PC-3 (cell line): Measurements from ENCODE around the gene KRT83.

Source experiments
- EZH2 ChIP-seq: fragments of 300-600 bp; sonication (generic); IDR thresholded peaks from one replicate; pipeline ENCODE4 v1.6.1; 2017; ENCODE audit warnings: antibody characterized with exemption, mild to moderate bottlenecking, low read length; ENCODE audit not compliant: unreplicated experiment
- EZH2phosphoT487 ChIP-seq: fragments of 300-600 bp; sonication (generic); IDR thresholded peaks from 2 replicates; pipeline ENCODE4 v1.6.1; 2018; ENCODE audit warnings: mild to moderate bottlenecking, antibody characterized with exemption, low read length, borderline replicate concordance
- TF ChIP-seq, protein P1 (sequence below): fragments of 300-600 bp; sonication (generic); conservative IDR thresholded peaks from 2 replicates; pipeline ENCODE4 v1.5.1; 2017; ENCODE audit warnings: antibody characterized with exemption, low read depth, mild to moderate bottlenecking, low read length

DNA sequence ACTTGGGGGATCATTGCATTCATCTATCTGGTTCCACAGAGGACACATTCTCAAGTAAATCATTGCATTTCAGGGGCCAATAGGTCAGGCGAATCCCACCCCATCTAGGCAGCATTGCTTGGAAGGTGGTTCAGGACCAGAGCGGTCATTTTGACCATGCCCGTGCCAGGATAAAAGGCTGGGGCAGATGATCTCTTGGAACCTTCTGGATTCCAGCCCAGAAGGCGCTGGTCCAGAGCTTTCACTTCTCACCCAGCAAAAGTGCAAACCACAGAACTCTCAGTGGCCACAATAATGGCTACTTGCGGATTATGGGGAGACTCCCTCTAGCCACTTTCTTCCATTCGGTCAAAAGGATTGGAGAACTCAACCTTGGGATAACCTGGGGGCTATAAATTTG lies 46.7 kb upstream of the KRT83 start:
- TF ChIP-seq, protein P1, sequence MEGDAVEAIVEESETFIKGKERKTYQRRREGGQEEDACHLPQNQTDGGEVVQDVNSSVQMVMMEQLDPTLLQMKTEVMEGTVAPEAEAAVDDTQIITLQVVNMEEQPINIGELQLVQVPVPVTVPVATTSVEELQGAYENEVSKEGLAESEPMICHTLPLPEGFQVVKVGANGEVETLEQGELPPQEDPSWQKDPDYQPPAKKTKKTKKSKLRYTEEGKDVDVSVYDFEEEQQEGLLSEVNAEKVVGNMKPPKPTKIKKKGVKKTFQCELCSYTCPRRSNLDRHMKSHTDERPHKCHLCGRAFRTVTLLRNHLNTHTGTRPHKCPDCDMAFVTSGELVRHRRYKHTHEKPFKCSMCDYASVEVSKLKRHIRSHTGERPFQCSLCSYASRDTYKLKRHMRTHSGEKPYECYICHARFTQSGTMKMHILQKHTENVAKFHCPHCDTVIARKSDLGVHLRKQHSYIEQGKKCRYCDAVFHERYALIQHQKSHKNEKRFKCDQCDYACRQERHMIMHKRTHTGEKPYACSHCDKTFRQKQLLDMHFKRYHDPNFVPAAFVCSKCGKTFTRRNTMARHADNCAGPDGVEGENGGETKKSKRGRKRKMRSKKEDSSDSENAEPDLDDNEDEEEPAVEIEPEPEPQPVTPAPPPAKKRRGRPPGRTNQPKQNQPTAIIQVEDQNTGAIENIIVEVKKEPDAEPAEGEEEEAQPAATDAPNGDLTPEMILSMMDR: no peak
- TF ChIP-seq EZH2 (no peak), EZH2phosphoT487 (no peak)
